NOMO-1 (cell line): ENCODE results near the gene TYK2.
"Not testable (repeated sequence)": the region's sequence is repeated elsewhere in the genome, so short reads cannot be mapped to it uniquely, and the experiment has no call there.

Source experiments
- DNase-seq, 2 experiments: peaks; one replicate each; lab custom pipeline; 2025; ENCODE audit not compliant: unreplicated experiment in 2 of 2; lab: John Stamatoyannopoulos, UW

TYK2 gene

DNA sequence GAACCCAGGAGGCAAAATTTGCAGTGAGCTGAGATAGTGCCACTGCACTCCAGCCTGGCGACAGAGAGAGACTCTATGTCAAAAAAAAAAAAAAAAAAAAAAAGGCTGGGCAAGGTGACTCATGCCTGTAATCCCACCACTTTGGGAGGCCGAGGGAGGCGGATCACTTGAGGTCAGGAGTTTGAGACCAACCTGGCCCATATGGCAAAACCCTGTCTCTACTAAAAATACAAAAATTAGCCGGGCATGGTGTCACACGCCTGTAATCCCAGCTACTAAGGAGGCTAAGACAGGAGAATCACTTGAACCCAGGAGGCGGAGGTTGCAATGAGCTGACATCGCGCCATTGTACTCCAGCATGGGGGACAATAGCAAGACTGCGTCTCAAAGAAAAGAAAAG lies 43.6 kb downstream of the TYK2 start:
- DNase-seq: not testable (repeated sequence)

DNA sequence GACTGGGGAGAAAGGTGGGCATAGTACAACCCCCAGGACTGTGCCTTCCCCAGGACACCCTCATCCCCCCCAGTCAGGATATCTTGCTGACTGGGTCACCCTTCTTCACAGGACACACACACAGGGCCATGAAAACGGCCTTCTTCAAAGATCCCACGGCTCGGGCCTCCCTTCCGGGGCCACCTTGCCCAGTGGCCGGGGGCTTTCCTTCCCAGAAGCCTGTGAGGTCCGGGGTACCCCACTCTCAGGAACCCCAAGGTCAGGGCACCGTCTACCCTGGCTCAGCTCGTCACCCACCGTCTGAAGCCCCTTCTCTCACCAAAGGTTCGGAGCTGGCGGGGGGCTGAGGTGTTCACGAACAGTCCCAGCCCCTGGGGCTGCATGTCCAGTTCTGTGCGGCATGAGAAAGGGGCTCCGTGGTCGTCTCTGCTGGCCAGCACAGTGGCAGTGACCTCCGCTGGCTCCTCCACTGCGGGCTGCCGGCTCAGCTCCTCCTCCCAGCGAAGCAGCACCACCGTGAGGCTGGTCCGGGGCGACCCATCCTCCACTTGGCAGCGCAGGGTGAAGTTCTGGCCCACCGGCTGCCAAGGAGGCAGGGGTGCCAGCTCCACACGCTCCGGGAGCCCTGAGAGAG lies 44.9 kb downstream of the TYK2 start:
- no peak for DNase-seq

DNA sequence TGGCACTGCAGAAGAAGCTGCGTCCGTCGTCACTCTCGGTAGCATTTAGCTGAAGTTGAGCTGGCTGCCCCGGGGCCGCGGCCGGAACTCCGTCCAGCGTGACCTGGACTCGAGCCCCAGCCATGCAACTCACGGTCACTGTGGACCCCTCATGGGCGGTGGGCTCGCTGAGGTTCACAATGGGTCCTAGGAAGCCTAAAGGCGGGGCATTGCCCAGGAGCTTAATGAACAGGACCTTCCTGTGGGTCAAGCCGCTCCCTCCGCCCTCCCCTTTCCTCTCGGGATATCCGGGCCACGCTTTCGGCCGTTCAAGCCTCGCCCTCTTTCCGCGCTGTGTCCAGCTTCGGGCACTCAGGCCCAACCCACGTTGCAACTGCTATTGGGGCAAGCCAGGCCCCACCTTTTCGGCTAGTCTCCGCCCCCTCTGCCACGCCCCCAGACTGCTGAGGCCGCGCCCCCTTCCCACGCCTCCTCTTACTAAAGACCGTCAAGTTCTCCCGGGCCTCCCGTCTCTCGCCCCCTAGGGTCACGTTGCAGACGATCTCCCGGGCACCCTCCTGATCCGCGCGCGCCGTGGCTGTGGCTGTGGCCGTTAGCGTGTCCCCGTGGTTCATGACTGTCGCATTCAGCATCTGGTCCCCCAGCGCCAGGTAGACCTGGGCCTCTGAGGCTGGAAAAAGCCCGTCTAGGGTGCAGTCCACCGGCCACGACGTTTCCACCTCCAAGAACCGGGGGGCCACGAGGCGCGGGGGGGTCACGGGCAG lies 45.6 kb downstream of the TYK2 start:
- DNase-seq: peak; percentile 79 to 84

DNA sequence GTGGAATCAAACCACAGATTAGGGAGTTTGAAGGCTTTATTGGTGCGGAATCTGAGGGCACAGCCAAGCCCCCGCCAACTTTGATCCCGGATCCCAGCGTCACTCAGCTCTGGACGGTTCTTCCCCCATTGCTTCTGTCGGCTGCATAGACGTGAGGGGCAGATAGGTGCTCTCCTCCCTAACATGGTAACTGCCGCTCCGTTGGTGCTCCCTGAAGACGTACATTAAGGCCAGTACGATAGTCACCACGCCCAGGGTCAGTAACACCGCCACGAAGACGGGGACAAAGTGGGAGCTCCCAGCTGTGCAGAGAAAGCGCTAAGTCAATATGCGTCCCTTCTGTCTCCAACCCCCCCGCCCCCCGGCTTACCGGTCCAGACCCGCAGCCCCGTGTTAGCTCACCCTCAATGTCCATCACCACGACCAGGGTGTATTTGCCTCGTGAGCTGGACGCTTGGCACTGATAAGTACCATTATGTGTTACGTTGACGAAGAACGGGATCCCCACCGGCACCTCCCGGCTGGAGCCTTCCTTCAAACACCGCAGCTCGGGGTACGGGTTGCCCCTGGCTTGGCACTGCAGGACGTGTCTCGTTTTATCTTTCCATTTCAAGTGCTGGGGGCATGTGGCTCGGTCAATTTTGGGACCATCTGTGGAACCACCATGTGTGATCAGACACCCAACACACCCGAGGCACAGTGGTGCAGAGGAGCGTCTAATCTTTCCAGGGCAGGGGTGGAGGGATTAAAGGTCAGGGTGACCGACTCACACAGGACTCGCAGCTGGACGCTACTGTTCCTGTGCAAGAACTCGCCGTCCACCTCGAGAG lies 46.4 kb downstream of the TYK2 start:
- no peak for DNase-seq

DNA sequence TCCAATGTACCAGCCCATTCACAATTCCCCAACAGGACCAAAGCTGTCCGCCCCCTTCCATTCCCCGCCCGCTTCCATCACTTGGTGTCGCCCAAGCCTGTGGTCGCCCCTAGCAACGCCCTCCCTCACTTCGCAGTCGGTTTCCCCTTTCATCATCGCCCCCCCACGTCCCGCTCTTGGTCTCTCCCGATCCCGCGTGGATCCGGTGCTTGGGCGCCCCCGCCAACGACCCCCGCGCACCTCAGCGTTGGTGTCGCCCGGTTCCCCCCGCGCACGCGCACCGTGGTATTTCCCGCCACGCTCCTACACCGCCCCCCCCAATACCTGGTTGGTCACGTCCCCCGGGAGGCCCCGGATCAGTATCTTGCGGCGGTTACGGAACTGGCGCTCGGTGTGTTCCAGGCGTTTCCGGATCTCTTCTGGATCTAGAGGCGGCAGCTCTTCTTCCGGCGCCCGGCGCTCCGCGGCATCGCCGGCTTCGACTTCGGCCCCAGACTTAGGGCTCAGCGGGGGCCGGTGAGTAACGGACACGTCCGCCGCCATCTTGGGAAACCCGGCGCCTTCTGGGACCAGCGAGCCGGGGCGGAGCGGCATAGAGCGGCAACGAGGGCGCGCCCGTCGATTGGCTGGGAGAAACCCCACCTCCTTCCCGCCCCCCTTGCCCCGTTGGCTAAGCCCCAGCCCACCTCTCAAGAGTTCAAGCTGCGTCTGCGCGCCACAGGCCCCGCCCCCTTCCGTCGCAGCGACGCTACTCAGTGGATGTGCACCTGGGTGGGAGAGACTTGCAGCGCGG lies 47.2 kb downstream of the TYK2 start, which contains the start of gene RAVER1:
Gene RAVER1 (minus strand): TSS at position 565 of the 793 bp plus-strand sequence. CDS start 22 bp downstream, at position 543.
- DNase-seq: peak; percentile 94

DNA sequence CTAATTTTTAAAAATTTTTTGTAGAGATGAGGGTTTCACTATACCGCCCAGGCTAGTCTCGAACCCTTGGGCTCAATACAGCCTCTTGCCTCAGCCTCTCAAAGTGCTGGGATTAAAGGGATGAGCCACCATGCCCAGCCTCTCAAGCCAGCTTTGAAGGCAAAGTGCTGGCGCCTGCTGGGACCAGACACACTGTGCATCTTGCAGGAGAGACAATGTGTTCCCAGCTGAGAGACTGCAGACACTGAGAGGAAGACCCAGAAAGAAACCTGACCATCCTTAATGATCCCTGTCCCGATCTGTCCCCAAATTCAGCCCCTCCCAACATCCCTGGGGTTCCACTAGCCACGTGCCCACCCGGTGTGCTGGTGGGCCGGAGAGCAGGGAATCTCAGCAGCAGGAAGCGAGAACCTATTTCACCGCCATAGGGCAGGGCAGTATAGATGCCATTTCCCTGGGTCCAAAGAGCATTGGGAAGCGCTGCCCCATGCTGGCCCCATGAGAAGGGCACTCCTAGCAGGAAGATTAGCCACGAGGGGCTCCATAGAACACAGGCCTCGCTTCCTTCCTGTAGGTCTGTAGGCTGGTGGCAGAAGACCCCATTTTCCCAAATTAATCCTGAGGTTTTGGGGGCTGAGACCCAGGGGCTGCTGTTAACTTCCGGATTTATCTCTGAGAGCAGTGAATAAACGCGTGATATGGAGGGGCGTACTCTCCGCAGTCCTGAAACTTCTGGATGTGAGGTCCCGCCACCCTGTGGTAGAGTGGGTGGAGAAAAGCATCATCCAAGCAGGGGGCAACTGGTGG lies 48.0 kb downstream of the TYK2 start:
- DNase-seq: no peak

DNA sequence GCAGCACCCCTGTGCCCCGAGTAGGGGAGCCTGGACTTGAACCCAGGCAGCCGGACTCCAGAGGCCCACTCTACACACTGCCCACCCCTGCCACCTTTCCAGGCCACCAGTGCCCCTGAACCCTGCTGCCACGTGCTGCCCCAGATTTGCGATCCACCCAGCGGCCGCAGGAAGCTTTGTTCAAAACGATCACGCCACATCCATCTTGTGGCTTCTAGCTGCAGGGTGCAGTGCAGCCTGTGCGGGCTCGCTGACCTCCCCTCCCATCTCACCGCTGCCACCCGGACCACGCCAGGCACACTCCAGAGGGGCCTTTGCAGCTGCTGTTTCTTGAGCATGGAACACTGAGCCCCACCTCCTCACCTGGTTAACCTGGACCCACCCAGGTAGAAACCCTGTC lies 50.8 kb downstream of the TYK2 start:
- no peak for DNase-seq

DNA sequence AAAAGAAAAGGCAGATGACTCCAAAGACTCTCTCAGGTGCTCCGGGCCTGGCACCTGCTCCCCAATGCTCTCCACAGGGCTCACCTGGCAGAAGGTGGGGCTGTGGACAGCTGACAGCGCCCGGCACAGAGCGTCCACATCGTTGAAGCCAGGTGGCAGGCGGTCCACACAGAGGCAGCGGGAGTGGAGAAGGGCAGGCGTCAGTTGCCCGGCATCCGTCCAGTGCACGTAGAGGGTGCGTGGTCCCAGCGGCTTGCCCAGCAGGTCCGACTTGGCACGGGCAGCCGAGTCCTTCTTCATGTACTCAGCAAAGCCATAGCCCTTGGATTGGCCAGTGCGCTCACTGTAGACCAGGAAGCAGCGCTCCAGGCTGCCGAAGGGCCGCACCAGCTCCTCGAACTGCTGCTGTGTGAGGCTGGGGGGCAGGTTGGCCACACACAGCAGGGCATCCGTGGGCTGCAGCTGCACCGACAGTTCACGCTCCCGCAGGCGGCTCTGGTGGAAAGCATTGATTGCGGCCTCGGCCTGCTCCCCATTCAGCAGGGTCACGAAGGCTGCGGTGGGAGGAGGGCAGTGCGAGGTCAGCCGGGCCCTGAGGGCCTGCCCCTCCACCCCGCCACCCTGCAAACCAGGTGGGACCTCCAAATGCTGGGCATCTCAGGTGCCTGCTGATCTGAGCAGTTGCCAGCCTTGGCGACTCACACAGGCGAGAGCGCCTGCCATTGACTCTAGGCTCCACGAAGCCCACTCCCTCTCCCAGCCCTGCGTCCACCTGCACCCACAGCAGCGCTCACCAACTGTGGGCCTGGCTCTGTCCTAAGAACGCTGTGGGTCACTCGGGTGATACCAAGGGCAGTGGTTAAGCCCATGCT lies 51.6 kb downstream of the TYK2 start:
- no peak for DNase-seq

DNA sequence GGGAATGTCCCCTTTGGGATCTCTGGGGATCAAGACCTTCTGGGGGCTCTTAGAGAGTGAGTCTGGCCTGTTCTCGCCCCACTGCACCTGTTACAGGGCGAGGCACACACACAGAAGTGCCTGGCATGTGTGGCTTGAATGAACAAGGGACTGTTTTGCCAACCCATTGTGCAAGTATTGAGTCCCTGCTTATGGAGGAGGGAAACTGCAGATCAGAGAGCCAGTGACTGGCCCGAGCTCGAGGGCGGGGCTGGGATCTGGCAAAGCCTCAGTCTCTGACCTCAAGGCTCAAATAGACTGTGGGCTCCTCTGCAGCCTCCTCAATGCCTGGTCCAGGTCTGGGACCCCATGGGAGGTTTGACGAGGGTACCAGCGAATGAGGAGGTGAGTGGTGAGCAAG lies 52.6 kb downstream of the TYK2 start:
- DNase-seq: no peak

DNA sequence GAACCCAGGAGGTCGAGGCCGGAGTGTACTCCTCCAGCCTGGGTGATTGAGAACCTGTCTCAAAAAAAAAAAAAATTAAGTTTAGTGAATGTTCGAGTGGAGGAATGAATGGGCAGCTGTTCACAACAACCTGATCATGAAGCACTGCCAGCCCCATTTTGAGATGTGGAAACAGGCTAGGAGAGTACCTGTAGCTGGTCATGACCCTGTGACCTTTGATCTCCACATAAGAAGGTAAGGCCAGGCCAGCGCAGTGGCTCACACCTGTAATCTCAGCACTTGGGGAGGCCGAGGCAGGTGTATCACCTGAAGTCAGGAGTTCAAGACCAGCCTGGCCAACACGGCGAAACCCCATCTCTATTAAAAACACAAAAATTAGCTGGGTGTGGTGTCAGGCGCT lies 54.6 kb downstream of the TYK2 start:
- no peak for DNase-seq

DNA sequence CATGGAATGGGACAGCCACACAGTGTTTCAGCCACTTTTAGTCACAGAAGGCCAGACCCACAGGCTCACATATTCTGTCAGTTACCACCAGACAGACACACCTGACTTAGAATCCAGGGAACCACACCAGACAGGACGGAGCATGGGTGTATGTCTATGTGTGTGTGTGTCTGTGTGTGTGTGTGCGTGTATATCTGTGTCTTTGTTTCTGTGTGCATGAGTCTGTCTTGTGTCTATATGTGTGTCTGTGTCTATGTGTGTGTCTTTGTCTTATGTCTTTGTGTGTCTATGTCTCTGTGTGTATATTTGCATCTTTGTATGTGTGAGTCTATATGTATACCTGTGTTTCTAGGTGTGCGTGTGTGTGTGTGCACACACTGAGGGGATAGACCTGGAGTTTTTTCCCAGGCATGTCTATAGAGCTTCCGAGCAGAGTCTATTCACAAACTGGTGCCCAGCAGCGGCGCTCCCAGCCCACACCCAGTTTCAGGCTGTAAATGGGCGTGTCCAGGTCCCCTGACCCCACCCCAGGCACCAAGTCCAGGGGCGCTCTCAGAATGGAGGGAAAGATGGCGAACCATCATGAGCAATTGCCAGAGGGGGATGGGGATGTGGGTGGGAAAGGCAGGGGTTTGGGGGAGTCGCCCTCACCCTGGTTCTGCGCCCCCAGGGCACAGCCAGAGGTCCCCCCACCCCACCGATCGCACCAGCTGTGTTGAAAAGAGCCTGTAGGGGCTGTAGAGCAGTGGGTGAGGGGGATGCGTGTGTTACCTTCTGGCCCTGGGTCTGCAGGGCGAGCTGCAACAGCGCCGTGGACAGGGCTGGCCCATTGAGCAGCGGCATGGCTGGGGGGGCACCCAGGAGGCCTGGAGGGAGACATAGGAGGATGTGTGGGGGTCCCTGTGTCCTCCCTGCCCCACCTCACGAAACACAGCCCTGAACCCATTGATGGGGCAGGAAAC lies 58.2 kb downstream of the TYK2 start:
- DNase-seq: no peak

DNA sequence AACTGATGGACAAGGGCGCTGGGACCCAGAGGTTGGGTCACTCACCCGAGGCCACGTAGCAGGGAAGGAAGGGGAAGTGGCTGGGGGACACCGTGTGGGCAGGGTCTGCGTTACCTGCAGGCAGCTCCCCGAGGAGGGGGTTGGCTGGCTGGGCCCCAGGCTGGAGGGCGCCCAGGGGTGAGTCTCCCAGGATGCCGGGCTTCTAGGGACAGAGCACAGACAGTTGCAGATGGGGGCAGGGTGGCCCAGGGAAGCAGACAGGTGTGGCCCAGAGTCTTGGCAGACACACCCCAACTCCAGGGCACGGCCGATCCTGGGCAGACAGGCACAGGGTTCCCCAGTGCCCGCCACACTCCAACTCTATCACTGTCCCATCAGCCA lies 59.0 kb downstream of the TYK2 start:
- no peak for DNase-seq

DNA sequence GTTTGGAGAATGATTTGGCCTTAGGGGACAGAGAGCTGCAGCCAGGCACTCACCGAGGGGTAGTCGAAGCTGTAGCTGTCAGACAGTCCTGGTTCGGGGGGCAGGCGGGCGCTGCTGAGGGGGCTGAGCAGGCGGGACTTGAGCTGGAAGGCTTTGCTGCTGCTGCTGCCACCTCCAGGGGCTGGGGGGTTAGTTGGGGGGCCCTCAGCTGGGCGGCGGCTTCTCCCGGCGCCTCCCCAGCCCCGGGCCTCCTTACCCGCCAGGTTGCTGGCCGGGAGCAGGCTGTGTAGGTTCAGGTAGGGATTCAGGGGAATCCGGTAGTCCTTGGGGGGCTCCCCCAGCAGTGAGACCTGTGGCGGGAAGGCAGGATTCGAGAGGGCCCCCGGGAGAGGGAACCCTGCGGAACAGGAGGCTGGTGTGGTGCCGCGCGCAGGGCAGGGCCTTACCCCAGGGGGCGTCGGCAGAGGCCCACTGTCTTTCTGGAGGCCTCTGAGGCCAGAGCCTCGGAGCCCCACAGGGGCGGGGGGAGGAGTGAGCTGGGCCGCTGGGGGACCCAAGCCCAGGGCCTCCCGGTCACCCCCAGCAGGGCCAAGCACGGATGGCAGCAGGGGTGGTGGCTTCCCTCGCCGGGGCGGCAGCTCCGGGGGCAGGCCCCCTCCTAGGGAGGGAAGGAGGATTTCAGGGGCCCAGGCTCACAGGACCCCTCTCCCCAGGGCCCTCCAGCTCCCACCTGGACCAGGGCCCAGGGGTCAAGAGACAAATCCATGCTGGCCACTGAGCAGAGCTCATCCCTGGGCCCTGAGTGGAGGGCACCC lies 59.6 kb downstream of the TYK2 start:
- DNase-seq: no peak

DNA sequence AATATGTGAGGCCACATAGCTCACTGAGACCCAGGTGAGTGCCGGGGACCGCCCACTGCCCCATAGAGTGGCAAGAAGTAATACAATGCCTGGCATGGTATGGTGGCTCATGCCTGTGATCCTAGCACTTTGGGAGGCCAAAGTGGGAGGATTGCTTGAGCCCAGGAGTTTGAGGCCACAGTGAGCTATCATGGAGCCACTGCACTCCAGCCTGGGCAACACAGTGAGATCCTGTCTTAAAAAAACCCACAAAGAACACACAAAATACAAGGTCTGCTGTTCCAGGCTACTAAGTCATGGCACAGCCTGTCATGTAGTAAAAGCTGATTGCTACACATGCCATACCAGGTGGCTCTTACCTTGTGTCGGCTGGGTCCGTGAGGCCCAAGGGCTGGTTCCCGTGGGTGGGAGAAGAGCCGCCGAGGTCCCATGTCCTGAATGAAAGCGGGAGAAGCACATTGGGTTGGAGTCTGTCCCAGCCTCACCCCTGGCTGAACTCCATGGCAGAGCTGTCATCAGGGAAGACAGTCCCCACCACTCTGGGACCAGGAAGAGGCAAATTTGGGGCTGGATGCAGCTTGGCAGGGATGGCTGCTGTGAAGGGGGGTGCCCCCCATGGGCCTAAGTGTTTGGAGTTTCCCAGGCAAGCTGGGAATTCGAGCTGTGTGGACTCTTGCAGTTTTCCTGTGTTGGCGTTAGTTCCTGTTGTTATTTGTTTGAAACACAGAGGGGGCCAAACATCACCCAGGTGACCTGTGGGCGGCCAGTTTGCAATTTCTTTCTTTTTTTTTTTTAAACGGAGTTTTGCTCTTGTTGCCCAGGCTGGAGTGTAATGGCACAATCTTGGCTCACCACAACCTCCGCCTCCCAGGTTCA lies 61.3 kb downstream of the TYK2 start:
- no peak for DNase-seq

DNA sequence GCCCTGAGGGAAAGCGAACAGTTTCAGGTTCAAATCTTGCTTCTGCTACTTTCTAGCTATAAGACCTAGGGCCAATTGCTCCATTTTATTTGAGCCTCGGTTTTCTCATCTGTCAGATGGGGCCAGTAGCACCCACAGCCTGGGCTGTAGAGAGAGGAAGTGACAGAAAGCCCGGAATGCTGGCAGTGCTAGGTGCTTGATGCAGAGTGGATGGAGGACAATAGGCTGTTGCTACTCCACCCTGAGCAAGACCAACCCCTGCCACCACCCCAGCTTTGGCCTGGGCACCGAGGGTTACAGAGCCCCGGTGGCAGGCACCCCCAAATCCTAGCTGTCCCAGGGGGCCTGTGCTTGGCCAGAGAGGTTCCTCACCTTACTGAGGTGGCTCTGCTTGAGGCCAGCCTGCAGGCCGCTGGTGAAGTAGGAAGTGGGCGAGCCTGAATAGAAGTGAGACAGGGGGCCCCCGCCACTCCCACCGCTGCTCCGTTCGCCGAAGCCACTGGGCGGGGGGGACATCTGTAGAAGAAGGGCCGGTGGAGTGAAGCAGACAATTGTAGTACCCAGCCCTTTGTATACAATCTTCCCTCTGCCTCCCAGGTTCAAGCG lies 62.4 kb downstream of the TYK2 start:
- DNase-seq: no peak
